C4-2B (cell line): ENCODE measurements around the gene SRPRA.

Experiments used
- CTCF ChIP-seq: fragments of 450-650 bp; conservative IDR thresholded peaks from 2 replicates; pipeline ENCODE4 v1.5.1; 2017; ENCODE audit warnings: mild to moderate bottlenecking
- ZFX ChIP-seq: fragments of 450-650 bp; IDR thresholded peaks from 2 replicates; pipeline ENCODE4 v1.6.1; 2017

- TF ChIP-seq CTCF (no peak), ZFX (no peak)
Measured at GRCh38 chr11:126277322-126277721, 8.6 kb upstream of the SRPRA start.
